Large intestine (tissue), 3 donors: ENCODE results near the gene MRPL48. TPM values are rescaled to one million over a fixed set of nuclear protein-coding genes. Genes with fewer than 3 reads are reported as not detected.

Source experiments
- DNase-seq, 2 donors: peaks; one replicate each; pipeline versions ENCODE4 v3.0.0 to v3.0.0-alpha.2; 2013
- H3K27ac ChIP-seq: one replicate; pipeline ENCODE4 v1.5.1; 2013; ENCODE audit warnings: low read length
- H3K27me3 ChIP-seq: 2 replicates; pipeline ENCODE4 v1.6.1; 2013; ENCODE audit warnings: low read length; ENCODE audit not compliant: control insufficient read depth, insufficient read depth
- H3K36me3 ChIP-seq: 2 replicates; pipeline ENCODE4 v1.6.1; 2013; ENCODE audit warnings: low read length; ENCODE audit not compliant: control insufficient read depth, insufficient read depth
- H3K4me1 ChIP-seq: one replicate; pipeline ENCODE4 v1.6.1; 2013; ENCODE audit warnings: low read length; ENCODE audit not compliant: control insufficient read depth, insufficient read depth
- H3K4me3 ChIP-seq: one replicate; pipeline ENCODE4 v1.5.1; 2013; ENCODE audit warnings: low read length
- H3K9me3 ChIP-seq: one replicate; pipeline ENCODE4 v1.6.1; 2013; ENCODE audit warnings: mild to moderate bottlenecking, low read depth, low read length, moderate library complexity; ENCODE audit not compliant: control insufficient read depth
- WGBS: methylation state at CpG from one replicate; pipeline ENCODE4 v1.1.5; 2013; ENCODE audit warnings: low lambda C conversion rate; ENCODE audit not compliant: insufficient coverage; 5-methylcytosine and 5-hydroxymethylcytosine counted together
- polyA plus RNA-seq: library from polyadenylated mRNA; unstranded; fragments of 120-200 nt; gene quantifications from one replicate; pipeline ENCODE4 v1.2.1, GENCODE V29; 2013

MRPL48 gene
- polyA plus RNA-seq, 1 donor = 49.2 TPM

- WGBS = no CpG with 5 or more reads among the region's 1 CpG
- Histone ChIP-seq H3K36me3 (peaks cover 48% of the 10 kb centered on the region), H3K9me3 (no peaks in the 10 kb centered on the region), H3K27me3 (no peaks in the 10 kb centered on the region), H3K4me1 (no peaks in the 10 kb centered on the region), H3K4me3 (no peak overlapping the region), H3K27ac (no peak overlapping the region)
- no peak for DNase-seq
Measured at GRCh38 chr11:73830261-73830660, 42.6 kb downstream of the MRPL48 start.

DNA sequence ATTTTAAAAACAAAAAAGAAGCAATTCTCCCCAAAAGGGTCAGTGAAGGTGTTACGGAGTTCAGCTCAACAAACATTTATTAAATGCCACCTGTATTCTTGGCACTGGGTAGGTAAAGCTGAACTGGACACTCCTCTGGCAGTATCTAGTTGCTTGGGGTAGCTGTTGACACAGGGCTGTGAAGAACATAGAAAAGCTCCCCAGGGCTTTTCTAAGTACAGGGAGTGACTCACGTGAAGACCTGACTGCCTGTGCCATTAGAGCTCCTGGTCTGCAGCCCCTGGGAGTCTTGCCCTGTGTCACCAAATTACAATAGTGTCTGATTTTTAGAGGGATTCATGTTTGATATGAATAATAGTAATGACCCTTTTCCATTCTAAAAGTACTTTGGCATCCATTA, 45.4 kb downstream of the MRPL48 start:
- no peak for DNase-seq
- Histone ChIP-seq H3K27me3 (no peaks in the 10 kb centered on the region), H3K36me3 (peaks cover 31% of the 10 kb centered on the region), H3K27ac (no peak overlapping the region), H3K4me1 (no peaks in the 10 kb centered on the region), H3K4me3 (no peak overlapping the region), H3K9me3 (no peaks in the 10 kb centered on the region)
- no CpG with 5 or more reads among the region's 2 CpGs for whole genome bisulfite sequencing

GRCh38 chr11:73838443-73839122, 50.9 kb downstream of the MRPL48 start:
- H3K9me3 ChIP-seq = no peaks in the 10 kb centered on the region
- no peak for DNase-seq
- H3K27ac ChIP-seq = no peak overlapping the region
- no peak overlapping the region for H3K4me3 ChIP-seq
- no peaks in the 10 kb centered on the region for H3K27me3 ChIP-seq
- peaks cover 5% of the 10 kb centered on the region for H3K36me3 ChIP-seq
- no peaks in the 10 kb centered on the region for H3K4me1 ChIP-seq
- no CpG with 5 or more reads among the region's 3 CpGs for WGBS

DNA sequence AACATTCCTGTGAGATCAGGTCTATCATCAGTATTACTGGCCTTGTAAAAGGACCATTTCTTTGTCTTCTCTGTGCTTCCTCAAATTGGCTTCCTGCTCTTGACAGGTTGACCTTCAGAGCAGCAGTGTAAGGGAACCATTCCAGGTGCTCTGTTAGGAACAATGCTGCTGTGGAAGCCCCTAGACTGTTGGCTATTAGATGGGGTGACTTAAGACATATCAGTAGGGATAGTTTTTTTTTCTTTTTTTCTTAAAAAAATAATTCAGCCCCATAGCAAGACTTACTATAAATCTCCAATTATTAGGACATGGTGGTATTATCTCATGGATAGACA, 51.4 kb downstream of the MRPL48 start:
- Histone ChIP-seq H3K36me3 (peaks cover 5% of the 10 kb centered on the region), H3K27me3 (no peaks in the 10 kb centered on the region), H3K4me3 (no peak overlapping the region), H3K9me3 (no peaks in the 10 kb centered on the region), H3K27ac (no peak overlapping the region), H3K4me1 (no peaks in the 10 kb centered on the region)
- no peak for DNase-seq

DNA sequence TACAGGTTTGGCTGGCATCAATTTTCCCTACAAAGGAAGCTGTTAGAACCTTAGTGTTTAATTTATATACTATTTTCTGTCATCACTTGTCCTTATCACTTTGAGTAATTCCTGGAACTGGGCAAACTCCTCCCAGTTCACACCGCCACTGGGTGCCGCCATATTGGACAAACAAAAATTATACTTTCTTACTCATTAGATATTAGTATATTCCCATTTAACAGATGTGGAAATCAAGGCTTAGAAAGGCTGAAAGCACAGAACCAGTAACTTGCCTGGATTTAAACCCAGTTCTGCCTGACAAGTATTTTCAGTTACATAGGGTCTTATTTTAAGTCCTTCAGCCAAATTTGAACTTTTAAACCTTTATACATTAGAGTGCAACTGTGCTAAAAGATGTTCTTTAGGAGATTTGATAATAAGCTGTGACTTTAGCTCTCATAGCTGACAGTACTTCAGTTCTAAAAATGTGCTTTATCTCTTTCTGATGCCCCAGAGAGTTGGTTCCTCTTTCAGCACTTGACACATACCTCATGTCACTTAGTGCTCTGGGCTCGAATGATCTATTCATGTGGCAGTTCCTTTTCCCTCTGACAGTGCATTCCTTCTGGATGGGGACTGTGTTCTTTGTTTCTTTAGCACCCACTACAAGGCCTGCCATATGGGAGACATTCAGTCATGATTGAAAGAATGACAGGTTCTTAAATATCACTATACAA, 63.5 kb downstream of the MRPL48 start:
- no peak for DNase-seq
- Histone ChIP-seq H3K9me3 (no peaks in the 10 kb centered on the region), H3K4me1 (no peaks in the 10 kb centered on the region), H3K4me3 (no peak overlapping the region), H3K36me3 (peaks cover 11% of the 10 kb centered on the region), H3K27me3 (no peaks in the 10 kb centered on the region), H3K27ac (no peak overlapping the region)
- WGBS = no CpG with 5 or more reads among the region's 3 CpGs

GRCh38 chr11:73852049-73852448, 64.4 kb downstream of the MRPL48 start:
- Histone ChIP-seq H3K4me1 (no peaks in the 10 kb centered on the region), H3K9me3 (no peaks in the 10 kb centered on the region), H3K36me3 (peaks cover 13% of the 10 kb centered on the region), H3K27me3 (no peaks in the 10 kb centered on the region), H3K27ac (no peak overlapping the region), H3K4me3 (no peak overlapping the region)
- WGBS = 100% methylated on average over 1 of the region's 3 CpGs
- DNase-seq = no peak

- no peak overlapping the region for H3K27ac ChIP-seq
- DNase-seq = no peak
- no peaks in the 10 kb centered on the region for H3K27me3 ChIP-seq
- no CpG with 5 or more reads among the region's 1 CpG for WGBS
- H3K4me3 ChIP-seq = no peak overlapping the region
- H3K4me1 ChIP-seq = no peaks in the 10 kb centered on the region
- H3K9me3 ChIP-seq = no peaks in the 10 kb centered on the region
- H3K36me3 ChIP-seq = peaks cover 19% of the 10 kb centered on the region
Measured at GRCh38 chr11:73854680-73855079, 67.0 kb downstream of the MRPL48 start.

DNA sequence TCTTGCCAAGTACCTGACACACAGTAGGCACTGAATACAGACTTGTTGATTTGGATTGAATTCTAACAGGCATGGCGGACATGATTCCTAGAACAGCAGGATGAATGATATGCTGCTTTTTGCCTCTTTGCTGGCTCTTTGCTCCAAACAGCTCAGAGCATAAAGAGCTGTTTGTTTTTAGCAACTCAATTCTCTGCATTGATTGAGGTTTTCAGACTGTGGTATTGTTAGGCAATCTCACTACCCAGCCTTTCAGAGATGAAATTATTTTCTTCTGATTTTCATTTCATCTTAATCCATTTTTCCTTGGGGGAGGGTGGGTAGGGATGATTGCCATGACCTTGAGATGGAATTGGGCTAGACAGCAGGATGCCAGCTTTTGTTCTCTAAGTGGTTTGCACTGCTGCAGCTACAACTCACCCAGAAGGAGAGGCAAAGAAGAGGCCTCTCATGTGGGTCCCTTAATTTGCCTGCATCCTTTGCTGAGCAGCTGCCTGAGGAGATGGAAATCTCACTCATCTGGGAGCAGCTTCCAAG, 68.4 kb downstream of the MRPL48 start:
- no peak for DNase-seq
- Histone ChIP-seq H3K9me3 (no peaks in the 10 kb centered on the region), H3K27me3 (no peaks in the 10 kb centered on the region), H3K4me3 (no peak overlapping the region), H3K4me1 (no peaks in the 10 kb centered on the region), H3K27ac (no peak overlapping the region), H3K36me3 (peaks cover 23% of the 10 kb centered on the region)
- whole genome bisulfite sequencing = no CpG with 5 or more reads among the region's 1 CpG

DNA sequence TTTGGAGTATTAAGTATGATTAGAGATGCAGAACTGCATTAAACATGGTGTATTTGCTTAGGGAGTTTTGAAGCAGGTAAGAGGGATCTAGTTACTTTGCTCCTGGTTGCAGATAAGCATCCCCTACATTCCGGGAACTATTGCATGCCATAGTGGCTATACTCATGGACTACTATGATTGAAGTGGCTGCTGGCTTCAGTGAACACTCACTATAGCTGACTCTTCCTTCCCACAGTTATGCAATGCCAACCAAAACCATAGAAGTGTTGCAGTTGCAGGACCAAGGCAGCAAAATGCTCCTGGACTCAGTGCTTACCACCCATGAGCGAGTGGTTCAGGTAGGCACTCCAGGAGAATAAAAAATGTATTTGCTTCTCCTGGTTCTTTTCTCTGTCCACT, 72.0 kb downstream of the MRPL48 start:
- no peaks in the 10 kb centered on the region for H3K4me1 ChIP-seq
- DNase-seq = no peak
- H3K4me3 ChIP-seq = no peak overlapping the region
- H3K36me3 ChIP-seq = peaks cover 43% of the 10 kb centered on the region
- H3K9me3 ChIP-seq = no peaks in the 10 kb centered on the region
- no peak overlapping the region for H3K27ac ChIP-seq
- no peaks in the 10 kb centered on the region for H3K27me3 ChIP-seq
- WGBS = no CpG with 5 or more reads among the region's 2 CpGs

GRCh38 chr11:73860202-73860601, 72.5 kb downstream of the MRPL48 start:
- Histone ChIP-seq H3K27ac (no peak overlapping the region), H3K36me3 (peaks cover 41% of the 10 kb centered on the region), H3K4me1 (no peaks in the 10 kb centered on the region), H3K4me3 (no peak overlapping the region), H3K27me3 (no peaks in the 10 kb centered on the region), H3K9me3 (no peaks in the 10 kb centered on the region)
- DNase-seq = no peak
- WGBS = 67% methylated on average over 1 of the region's 2 CpGs

GRCh38 chr11:73862986-73863385, 75.3 kb downstream of the MRPL48 start:
- Histone ChIP-seq H3K27ac (no peak overlapping the region), H3K4me1 (peaks cover 2% of the 10 kb centered on the region), H3K36me3 (peaks cover 36% of the 10 kb centered on the region), H3K4me3 (no peak overlapping the region), H3K27me3 (no peaks in the 10 kb centered on the region), H3K9me3 (no peaks in the 10 kb centered on the region)
- DNase-seq = no peak
- 100% methylated on average over 1 of the region's 4 CpGs for WGBS
